ENCODE data around the gene MLYCD. TPM values are rescaled to one million over a fixed set of nuclear protein-coding genes. Genes with fewer than 3 reads are reported as not detected.

The MLYCD gene
- total and polyA plus RNA-seq, 4 donors: 3.7 to 24.4 (median 7.5) TPM

GRCh38 chr16:83954577-83955016, 55.7 kb downstream of the MLYCD start:
- Histone ChIP-seq H3K9me3 (ENCODE audit: control insufficient read depth in 4 of 4, low read length in 3 of 4) (no peaks in the 10 kb centered on the region), H3K4me1 (ENCODE audit: control insufficient read depth in 4 of 4, insufficient read depth in 4 of 4, low read length in 3 of 4) (peaks cover 1 to 33% (median 25%) of the 10 kb centered on the region in 4 donors), H3K4me3 (ENCODE audit: low read depth in 1 of 3, low read length in 3 of 3) (peak overlapping the region; percentile 80 to 91 (median 81)), H3K27ac (ENCODE audit: low read depth in 1 of 2, low read length in 2 of 2) (peak overlapping the region; percentile 94 to 95), H3K9ac (ENCODE audit: low read depth in 1 of 2, low read length in 2 of 2) (peak overlapping the region; percentile 56 to 94), H3K27me3 (ENCODE audit: control insufficient read depth in 4 of 4, insufficient read depth in 4 of 4, low read length in 3 of 4) (no peaks in the 10 kb centered on the region), H3K36me3 (ENCODE audit: control insufficient read depth in 4 of 4, insufficient read depth in 3 of 4, low read depth in 1 of 4, low read length in 3 of 4) (peaks cover 8 to 23% (median 16%) of the 10 kb centered on the region in 4 donors)
- no peak for DNase-seq (ENCODE audit: low spot score)
- peak; percentile 10 to 26 for TF ChIP-seq RXRA (IDR thresholded peaks at IDR 0.05)
- no peak for TF ChIP-seq CTCF (IDR thresholded peaks at IDR 0.05; ENCODE audit: low read depth, low read length, missing input control)
- TF ChIP-seq HNF4G (IDR thresholded peaks at IDR 0.05): peak; percentile 6
- TF ChIP-seq HNF4A (conservative IDR thresholded peaks at IDR 0.05): peak; percentile 53 to 60
- no peak for TF ChIP-seq MAX (IDR thresholded peaks at IDR 0.05)
- TF ChIP-seq TAF1 (conservative IDR thresholded peaks at IDR 0.05): no peak
- peak; percentile 51 for TF ChIP-seq REST (IDR thresholded peaks at IDR 0.05)
- peak; percentile 67 for TF ChIP-seq JUND (IDR thresholded peaks at IDR 0.05)
- TF ChIP-seq EGR1 (IDR thresholded peaks at IDR 0.05; ENCODE audit: low read depth in 2 of 2): no peak
- no peak for TF ChIP-seq NR2F2 (IDR thresholded peaks at IDR 0.05)
- no peak for TF ChIP-seq FOXA2 (IDR thresholded peaks at IDR 0.05)
- no peak for TF ChIP-seq GABPA (IDR thresholded peaks at IDR 0.05 in 1 of 2, conservative IDR thresholded peaks at IDR 0.05 in 1 of 2)
- no peak for TF ChIP-seq YY1 (IDR thresholded peaks at IDR 0.05)
- 33% methylated on average over 9 of the region's 9 CpGs for WGBS

- Histone ChIP-seq H3K4me1 (ENCODE audit: control insufficient read depth in 4 of 4, insufficient read depth in 4 of 4, low read length in 3 of 4) (peaks cover 1 to 32% (median 24%) of the 10 kb centered on the region in 4 donors), H3K9me3 (ENCODE audit: control insufficient read depth in 4 of 4, low read length in 3 of 4) (no peaks in the 10 kb centered on the region), H3K27me3 (ENCODE audit: control insufficient read depth in 4 of 4, insufficient read depth in 4 of 4, low read length in 3 of 4) (no peaks in the 10 kb centered on the region), H3K27ac (ENCODE audit: low read depth in 1 of 2, low read length in 2 of 2) (peak overlapping the region; percentile 94 to 95), H3K9ac (ENCODE audit: low read depth in 1 of 2, low read length in 2 of 2) (peak overlapping the region; percentile 56 to 94), H3K36me3 (ENCODE audit: control insufficient read depth in 4 of 4, insufficient read depth in 3 of 4, low read depth in 1 of 4, low read length in 3 of 4) (peaks cover 14 to 32% (median 25%) of the 10 kb centered on the region in 4 donors), H3K4me3 (ENCODE audit: low read depth in 1 of 3, low read length in 3 of 3) (peak overlapping the region in 2 of 3 donors; percentile 80 to 91)
- TF ChIP-seq ATF3 (IDR thresholded peaks at IDR 0.05) (no peak), HNF4A (conservative IDR thresholded peaks at IDR 0.05) (no peak), HNF4G (IDR thresholded peaks at IDR 0.05) (no peak), MAX (IDR thresholded peaks at IDR 0.05) (no peak)
- no peak for DNase-seq (ENCODE audit: low spot score)
- 58% methylated on average over 23 of the region's 23 CpGs for WGBS
These were observed 56.6 kb downstream of the MLYCD start for GRCh38 chr16:83955218-83956130.

Measured in liver (tissue), 9 donors.